Measurements from ENCODE around the gene PPP1R3F. TPM values are rescaled to one million over a fixed set of nuclear protein-coding genes. Genes with fewer than 3 reads are reported as not detected.

PPP1R3F gene
- total RNA-seq, 1 experiment from 2014 or later, result 7.3 TPM

- H3K9ac ChIP-seq (ENCODE audit: extremely low read depth, insufficient read length, low read length), result no peak overlapping the region
- H3K18ac ChIP-seq (ENCODE audit: insufficient read length, low read depth, low read length), result no peak overlapping the region
- H3K4me1 Mint-ChIP-seq, result peaks cover 0 to 5% of the 10 kb centered on the region in 2 experiments; a peak in 1 of 4 replicates
- H3K27me3 ChIP-seq (ENCODE audit: insufficient read depth, low read length), result no peaks in the 10 kb centered on the region
- no peak overlapping the region for H2BK20ac ChIP-seq (ENCODE audit: low read depth, low read length, poor library complexity, severe bottlenecking)
- no peak overlapping the region for H2AK5ac ChIP-seq (ENCODE audit: insufficient read length, low read length)
- H2BK12ac ChIP-seq (ENCODE audit: insufficient read length, low read depth, low read length), result no peak overlapping the region
- H4K5ac ChIP-seq (ENCODE audit: insufficient read length, low read depth, low read length), result no peak overlapping the region
- H3K56ac ChIP-seq (ENCODE audit: insufficient read length, low read depth, low read length), result no peak overlapping the region
- no peak overlapping the region for H3K4ac ChIP-seq (ENCODE audit: low read depth, low read length)
- peaks cover 0 to 12% (median 6%) of the 10 kb centered on the region in 3 experiments; a peak in 6 of 7 replicates for H3K36me3 Mint-ChIP-seq (ENCODE audit: insufficient read depth in 1 of 3, low read depth in 3 of 3)
- H2BK120ac ChIP-seq (ENCODE audit: low read depth, low read length, poor library complexity, severe bottlenecking), result no peak overlapping the region
- H3K4me2 ChIP-seq (ENCODE audit: insufficient read depth, insufficient read length, low read length), result no peak overlapping the region
- H4K8ac ChIP-seq (replicated peaks; ENCODE audit: insufficient read length, low read depth, low read length), result no peak overlapping the region
- H3T11ph ChIP-seq (ENCODE audit: low read length), result no peak overlapping the region
- H4K91ac ChIP-seq (ENCODE audit: insufficient read length, low read depth, low read length), result no peak overlapping the region
- whole genome bisulfite sequencing (ENCODE audit: extremely low coverage, insufficient read length, low lambda C conversion rate), result no CpG with 5 or more reads among the region's 2 CpGs
- H3K27ac ChIP-seq (ENCODE audit: insufficient read length, low read depth, low read length), result no peak overlapping the region
- peaks cover 50% of the 10 kb centered on the region for H3K9me3 ChIP-seq (ENCODE audit: control insufficient read depth, low read depth, low read length)
- H3K79me1 ChIP-seq (ENCODE audit: insufficient read depth, low read depth, low read length, poor library complexity, severe bottlenecking), result no peaks in the 10 kb centered on the region
- H3K14ac ChIP-seq (ENCODE audit: insufficient read depth, low read length), result no peak overlapping the region
- no peaks in the 10 kb centered on the region for H3K23me2 ChIP-seq (ENCODE audit: insufficient read length, low read depth, low read length, poor library complexity, severe bottlenecking)
- no peak overlapping the region for H2BK5ac ChIP-seq (ENCODE audit: insufficient read length, low read length)
- H3K79me2 ChIP-seq (ENCODE audit: insufficient read depth, low read length), result no peaks in the 10 kb centered on the region
- TF ChIP-seq CTCF (conservative IDR thresholded peaks at IDR 0.05), result no peak
- H2BK15ac ChIP-seq (ENCODE audit: low read depth, low read length), result no peak overlapping the region
- peaks cover 26% of the 10 kb centered on the region for H3K27me3 Mint-ChIP-seq (ENCODE audit: low read depth)
- H3K4me1 ChIP-seq (ENCODE audit: insufficient read depth, low read length), result no peaks in the 10 kb centered on the region
- peaks cover 82 to 83% of the 10 kb centered on the region in 2 experiments for H3K9me3 Mint-ChIP-seq
- H4K20me1 ChIP-seq (ENCODE audit: control insufficient read depth, insufficient read depth, insufficient read length), result no peaks in the 10 kb centered on the region
- H3K4me3 Mint-ChIP-seq, result no peak overlapping the region
- H3K27ac Mint-ChIP-seq, result no peak overlapping the region
- H2AFZ ChIP-seq (ENCODE audit: low read length), result no peak overlapping the region
- no peak overlapping the region for H3K23ac ChIP-seq (ENCODE audit: insufficient read length, low read depth, low read length)
- no peak for DNase-seq
Observed at GRCh38 chrX:49221868-49222267, 47.7 kb upstream of the PPP1R3F start.

Measured in H9 (cell line).